ENCODE measurements around the gene EPB41L5.
"Not testable (repeated sequence)": the region's sequence is repeated elsewhere in the genome, so short reads cannot be mapped to it uniquely, and the experiment has no call there.

Gene EPB41L5
- 11.8 to 16.6 reads per million in 2 donors for total RNA-seq

DNA sequence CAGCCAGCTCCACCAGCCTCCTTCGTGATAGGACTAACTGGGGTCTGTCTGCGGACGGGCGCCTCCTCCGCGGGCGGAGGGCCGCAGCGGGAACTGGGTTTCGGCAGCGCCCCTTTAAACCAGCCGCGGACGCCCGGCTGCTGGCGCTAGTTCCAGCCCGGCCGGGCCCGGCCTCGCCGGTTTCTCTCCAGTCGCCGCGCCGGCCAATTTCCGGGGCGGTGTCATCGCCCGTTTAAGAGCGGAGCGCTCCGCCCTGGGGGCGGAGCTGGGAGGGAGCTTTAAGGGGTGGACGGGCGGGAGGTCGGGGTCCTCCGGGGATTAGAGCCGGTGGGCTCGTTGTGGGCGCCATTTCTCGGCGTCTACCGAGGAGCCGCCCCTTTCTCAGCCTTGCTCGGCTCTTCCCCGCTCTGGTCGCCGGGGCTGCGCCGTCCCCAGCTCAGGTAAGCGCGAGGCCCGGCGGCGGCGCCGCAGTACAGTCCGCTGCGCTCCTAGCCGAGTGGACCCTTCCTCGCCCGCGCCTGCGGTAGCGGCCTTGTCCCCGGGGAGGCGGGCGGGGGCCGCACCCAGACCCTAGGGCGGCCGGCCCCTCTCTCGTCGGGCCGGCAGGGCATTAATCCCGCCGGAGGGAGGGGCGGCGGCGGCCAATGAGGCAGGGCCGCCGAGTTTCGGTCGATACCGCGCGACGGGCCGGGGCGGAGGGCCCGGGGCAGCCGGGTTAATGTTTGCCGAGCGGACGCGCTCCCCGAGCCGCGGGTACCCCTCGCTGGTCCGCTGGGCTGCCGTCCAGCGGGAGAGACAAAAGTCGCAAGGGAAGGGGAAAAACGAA, at the start of gene EPB41L5:
EPB41L5 (plus strand) TSS at position 307 of the 826 bp plus-strand sequence. CDS start 6,008 bp downstream, outside the sequence.
- peak; percentile 67 for DNase-seq

DNA sequence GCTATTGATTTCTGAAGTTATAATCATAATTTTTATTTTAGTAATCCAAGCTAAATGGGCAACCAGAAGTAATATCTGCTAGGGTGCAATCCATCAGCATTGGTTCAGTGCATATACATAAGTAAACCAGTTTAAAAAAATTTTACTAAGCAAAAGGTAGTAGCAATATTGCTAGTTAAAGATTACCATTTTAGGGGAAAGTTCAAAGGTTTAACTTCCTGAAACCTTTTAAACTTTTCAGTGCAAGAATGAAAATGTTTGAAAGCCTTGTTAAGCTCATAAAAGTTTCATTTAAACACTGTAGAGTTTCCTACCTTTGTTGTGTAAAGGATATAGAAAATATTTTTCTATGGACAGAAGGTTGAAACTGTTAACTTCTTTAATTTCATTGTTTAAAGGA, 31.0 kb upstream of the EPB41L5 start:
- no peak for DNase-seq

DNA sequence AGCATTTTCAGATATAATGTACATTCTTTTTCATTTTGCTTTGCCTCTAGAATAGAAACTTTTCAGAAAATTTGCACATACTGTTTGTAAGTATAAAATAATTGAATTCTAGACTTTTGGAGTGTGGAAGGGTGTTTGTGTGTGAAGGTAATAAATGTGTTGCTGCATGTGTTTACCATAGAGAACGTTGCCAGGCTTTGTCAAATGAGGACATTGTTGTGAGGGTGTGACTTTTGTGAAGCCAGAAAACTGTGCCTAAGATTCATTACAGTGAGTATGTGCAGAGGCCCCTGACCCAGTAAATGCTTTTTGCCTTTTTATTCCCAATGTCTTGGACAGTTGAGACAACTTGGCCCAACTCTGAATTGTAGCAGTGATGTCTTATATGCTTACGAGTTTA, 30.4 kb upstream of the EPB41L5 start:
- no peak for DNase-seq

DNA sequence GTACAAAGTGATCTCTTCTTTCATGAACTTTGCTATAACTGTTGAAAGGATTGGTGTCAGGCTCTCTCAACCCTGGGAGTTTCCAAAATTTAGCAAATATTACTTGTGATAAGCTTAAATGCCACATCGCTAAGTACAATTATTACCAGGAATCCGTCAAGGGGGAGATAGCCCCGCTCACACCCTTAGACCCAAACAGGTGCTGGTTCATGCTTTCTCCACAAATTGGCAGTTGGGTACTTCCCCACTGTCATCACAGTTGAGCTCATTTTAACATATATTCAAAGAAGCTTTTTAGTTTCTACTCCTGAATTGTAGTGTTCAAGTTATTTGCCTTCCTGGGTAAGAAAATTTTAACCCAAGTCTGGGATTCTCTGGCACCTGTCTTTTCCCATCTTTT, 29.8 kb upstream of the EPB41L5 start:
- no peak for DNase-seq

DNA sequence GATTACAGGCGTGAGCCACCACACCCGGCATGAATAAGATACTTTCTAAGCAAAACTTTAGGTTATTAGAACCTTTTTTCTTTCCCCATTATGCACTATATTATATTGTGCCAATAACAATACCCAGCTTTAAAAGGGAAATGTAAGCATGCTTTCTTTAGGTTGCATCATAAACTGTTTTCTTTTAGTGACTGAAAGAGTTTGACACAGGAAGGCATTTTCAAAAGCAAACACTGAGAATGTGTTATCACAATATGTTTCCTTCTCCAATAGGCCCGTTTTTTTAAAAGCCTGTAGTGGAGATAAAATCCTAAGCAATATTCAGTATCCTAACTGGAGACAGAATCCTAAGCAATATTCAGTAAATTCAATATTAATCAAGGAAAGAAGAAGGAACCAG, 16.7 kb upstream of the EPB41L5 start:
- no peak for DNase-seq

DNA sequence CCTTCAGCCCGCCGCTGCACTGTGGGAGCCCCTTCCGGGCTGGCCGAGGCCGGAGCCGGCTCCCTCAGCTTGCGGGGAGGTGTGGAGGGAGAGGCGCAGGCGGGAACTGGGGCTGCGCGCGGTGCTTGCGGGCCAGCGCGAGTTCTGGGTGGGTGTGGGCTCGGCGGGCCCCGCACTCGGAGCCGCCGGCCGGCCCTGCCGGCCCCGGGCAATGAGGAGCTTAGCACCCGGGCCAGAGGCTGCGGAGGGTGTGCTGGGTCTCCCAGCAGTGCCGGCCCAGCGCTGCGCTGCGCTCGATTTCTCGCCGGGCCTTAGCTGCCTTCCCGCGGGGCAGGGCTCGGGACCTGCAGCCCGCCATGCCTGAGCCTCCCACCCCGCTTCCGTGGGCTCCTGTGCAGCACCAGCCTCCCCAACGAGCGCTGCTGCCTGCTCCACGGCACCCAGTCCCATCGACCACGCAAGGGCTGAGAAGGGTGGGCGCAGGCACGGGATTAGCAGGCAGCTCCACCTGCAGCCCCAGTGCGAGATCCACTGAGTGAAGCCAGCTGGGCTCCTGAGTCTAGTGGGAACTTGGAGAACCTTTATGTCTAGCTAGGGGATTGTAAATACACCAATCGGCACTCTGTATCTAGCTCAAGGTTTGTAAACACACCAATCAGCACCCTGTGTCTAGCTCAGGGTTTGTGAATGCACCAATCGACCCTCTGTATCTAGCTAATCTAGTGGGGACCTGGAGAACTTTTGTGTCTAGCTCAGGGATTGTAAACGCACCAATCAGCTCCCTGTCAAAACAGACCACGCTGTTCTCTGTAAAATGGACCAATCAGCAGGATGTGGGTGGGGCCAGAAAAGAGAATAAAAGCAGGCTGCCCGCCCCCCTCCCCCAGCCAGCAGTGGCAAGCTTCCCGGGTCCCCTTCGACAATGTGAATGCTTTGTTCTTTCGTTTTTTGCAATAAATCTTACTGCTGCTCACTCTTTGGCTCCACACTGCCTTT, 15.7 kb upstream of the EPB41L5 start:
- not testable (repeated sequence) for DNase-seq

DNA sequence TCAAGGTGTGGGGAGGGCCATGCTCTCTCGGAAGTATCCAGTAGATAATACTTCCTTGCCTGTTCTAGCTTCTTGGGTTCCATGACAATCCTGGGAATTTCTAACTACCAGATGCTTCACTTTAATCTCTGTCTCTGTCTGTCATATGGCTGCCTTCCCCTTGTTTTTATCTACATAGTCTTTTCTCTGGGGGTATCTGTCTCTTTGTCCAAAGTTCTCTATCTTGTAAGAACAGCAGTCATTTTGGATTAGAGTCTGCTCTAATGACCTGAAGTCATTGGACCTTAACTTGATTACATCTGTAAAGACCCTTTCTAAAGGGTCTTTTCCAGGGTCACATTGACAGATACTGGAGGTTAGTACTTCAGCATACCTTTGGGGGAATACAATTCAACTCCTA, 11.4 kb upstream of the EPB41L5 start:
- DNase-seq = no peak

DNA sequence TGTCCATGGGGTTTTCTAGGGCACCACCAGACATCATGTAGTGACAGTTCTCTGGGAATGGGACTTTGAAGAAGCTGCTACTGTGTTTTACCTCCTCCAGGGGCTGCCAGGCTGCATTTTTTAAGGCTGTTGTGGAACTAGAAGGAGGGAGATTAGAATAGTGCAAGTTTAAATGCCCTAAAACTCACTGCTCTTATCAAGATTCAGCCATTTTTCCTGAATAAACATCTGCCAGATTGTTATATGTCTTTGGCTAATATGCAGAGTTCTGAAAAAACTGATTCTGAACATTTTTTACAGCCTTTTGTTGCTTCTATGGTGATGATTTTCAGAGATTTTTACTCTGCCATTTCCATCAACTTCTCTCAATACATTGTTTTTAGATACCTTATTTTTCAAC, 8.6 kb upstream of the EPB41L5 start:
- no peak for DNase-seq

DNA sequence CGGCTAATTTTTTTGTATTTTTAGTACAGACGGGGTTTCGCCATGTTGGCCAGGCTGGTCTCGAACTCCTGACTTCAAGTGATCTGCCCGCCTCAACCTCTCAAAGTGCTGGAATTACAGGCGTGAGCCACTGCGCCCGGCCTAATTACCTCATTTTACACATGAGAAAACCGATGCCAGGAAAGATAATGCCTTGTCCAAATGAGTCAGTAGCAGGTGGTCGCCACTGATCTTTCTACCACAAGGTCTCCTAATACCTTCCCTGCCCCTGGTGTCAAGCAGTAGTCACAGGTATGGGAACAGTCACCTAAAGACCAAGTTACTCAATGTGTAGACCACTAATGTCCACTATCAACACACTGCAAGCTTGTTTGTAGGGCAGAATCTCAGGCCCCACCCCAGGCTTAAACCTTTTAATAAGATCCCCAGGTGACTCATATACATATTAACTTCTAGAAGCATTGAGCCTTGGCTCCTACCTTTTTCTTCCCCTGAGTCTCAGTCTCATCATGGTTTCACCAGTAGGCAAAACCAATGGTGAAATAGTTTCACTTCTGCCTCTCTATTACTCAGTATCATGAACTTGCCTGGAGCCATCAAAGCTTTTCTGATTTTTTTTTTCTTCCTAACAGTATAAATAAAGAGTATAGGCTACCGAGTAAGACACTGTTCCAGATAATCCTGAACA, 6.9 kb upstream of the EPB41L5 start:
- no peak for DNase-seq

DNA sequence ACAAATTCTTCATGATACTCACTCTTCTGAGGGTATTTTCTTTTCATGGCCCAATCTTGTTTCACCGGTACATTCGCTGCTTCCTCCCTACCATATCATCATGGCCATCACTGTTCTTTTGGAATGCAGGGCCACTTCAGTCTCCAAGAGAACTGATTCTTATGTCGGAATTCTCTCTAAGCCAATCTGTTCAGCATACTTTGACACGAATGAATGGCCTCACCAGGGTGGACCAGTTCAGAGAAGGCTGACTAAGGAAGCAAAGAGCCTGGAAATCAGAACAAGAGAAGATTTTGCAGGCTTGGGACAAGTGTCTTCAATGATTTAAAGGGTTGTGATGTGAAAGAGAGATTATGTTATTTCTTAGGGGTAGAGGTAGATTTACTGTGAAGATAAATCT, 5.0 kb upstream of the EPB41L5 start:
- DNase-seq = no peak

DNA sequence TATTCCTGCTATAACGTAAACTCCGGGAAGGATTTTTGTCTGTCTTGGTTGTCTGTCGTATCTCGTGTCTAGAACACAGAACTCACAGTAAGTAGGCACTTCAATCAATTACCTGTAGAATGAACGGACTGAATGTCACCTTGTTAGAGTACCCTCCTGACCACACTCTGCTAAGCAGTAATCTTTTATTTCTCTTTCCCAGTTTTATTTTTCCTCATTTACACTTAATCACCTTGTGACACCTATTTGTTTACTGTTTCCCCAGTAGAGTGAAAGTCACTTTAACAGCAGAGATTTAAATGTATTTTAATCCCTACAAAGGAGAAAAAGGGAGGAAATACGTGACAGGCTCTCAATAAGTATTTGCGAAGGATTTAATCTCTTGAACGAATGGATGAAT, 514 bp upstream of the EPB41L5 start:
- no peak for DNase-seq

DNA sequence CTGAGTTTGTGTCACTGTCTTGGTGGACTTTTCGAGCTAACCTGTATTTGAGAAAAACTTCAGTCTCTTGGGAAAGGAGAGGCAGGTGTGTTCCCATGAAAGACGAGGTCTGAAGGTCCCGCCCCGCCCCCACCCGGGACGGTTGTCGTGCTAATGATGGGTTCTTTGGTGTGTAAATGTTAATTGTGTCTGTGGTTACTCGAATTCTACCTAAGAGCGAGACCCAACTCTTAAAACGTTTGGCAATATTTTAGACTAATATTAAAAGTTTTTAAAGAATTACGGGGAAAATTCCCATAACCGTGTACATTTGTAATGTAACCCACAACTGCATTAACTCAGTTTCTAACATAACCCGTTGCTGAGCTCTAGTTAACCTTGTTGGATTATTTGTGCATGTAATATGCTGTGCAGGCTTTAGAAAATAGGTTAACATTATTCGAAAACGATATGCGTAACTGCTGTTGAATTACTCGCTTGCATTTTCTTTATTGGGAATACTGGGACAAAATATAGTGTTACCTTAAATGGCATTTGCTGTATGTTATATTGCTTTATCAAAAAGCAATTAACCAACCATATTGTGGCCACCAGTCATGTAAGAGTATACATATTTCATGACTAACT, 833 bp downstream of the EPB41L5 start:
- no peak for DNase-seq

DNA sequence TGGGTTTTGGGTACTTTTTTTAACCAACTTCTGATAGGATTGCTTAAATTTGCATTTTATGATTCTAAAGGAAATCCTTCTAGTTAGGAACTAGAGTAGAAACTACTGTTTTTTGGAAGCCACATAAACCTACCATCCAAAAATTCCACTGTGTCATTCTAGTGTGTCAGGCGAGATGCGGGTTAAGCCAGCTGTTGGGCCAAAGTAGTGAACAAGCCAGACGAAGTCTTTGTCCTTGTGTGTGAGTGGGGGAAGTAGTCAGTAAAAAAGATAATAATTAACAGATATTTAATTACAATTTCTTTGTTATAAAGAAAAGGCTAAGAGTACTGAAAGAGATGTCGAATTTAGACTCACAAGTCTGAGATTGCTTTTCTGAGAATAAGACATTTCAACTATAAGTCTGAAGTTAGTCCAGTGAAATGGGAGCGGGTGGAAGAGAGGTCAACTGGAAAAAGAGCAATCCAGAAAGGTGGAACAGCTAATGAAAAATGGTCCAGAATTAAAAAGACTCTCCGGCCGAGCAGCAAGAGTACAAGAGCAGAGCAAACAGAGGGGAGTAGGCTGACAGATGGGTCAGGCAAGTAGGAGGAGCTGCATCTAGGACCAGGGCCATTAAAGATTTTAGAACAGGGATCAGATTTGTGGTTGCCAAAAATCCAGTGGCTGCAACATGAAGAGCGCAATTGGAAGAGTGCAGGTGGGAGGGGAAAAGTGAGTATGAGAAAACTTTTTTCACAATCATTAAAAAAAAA, 1.5 kb downstream of the EPB41L5 start:
- DNase-seq = no peak

DNA sequence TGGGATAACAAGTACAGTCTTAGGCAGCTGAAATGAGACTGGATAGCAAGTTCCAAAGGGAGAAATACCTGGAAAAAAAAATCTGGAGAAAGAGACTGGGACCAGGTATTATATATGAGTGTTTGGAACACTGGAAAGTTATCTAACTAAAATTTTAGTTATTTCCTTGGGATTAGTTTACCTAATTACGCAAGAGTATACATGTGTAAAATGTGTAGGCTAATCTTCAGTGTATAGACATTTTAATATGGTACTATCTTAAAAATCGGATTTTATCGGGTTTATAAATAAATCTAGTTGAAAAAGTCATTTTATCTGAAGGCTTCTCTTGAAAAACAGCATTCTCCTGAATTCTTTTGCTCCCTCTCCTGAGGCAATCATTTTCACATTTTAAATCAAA, 3.9 kb downstream of the EPB41L5 start:
- no peak for DNase-seq

DNA sequence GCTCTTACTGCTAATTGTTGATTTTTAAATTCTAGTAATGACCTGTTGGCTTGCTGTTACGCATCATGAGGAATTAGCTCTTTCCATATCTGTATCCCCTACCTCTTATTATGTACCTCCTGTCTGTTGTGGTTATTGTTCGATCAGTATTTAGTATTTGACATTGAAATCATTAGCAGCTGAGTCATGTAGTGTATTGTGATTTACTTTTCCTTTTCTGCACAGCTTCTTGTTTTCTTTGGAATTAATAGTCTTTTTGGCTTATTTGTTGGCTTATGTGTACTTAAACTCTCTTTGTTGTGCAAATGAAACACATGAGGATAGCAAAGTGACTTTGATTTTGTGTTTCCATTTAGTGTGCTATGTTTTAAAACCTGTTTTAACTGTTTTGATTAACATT, 4.3 kb downstream of the EPB41L5 start:
- DNase-seq = no peak

DNA sequence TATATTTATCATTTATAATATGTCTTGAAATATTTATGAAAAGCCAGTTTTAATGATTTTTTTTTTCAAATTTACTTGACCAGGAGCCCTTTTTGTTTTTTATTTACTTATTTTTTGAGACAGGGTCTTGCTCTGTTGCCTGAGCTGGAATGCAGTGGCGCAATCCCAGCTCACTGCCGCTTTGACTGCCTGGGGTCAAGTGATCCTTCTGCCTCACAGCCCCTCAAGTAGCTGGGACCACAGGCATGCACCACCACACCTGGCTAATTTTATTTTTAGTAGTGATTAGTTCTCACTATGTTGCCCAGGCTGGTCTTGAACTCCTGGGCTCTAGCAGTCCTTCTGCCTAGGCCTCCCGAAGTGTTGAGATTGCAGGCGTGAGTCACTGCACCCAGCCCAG, 5.7 kb downstream of the EPB41L5 start:
- no peak for DNase-seq

DNA sequence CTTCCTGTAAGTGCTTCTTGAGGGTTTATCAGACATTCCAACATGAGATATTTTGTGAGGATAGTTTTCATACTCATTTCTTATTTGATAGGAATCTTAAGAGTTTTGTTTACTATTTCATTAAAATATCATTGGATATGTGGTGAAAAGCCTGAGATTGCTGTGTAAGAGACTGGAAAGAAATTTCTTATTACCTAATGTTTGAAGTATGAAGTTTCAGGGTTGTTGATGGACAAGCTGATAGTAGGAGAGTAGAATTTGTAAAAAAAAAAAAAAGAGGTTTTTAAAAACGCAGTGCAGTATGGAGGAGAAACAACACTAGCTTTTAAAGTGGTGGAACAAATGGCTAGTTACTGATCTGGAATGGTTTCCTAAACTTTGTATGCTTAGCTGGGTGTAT, 7.7 kb downstream of the EPB41L5 start:
- DNase-seq = no peak

DNA sequence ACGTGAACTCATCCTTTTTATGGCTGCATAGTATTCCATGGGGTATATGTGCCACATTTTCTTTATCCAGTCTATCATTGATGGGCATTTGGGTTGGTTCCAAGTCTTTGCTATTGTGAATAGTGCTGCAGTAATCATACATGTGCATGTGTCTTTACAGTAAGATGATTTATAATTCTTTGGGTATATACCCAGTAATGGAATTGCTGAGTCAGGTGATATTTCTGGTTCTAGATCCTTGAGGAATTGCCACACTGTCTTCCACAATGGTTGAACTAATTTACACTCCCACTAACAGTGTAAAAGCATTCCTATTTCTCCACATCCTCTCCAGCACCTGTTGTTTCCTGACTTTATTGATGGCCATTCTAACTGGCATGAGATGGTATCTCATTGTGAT, 9.6 kb downstream of the EPB41L5 start:
- not testable (repeated sequence) for DNase-seq

DNA sequence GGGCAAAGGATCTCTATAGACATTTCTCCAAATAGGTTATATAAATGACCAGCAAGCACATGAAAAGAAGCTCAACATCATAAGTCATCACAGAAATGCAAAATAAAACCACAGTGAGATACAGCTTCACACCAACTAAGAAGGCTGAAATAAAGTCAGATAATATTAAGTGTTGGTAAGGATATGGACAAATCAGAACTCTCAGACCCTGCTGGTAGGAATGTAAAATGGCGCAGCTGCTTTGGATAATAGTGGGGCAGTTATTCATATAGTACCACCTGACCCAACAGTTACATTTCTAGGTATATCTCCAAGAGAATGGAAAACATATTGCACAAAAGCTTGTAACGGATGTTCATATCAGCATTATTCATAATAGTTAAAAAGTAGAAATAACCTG, 14.0 kb downstream of the EPB41L5 start:
- DNase-seq = no peak

DNA sequence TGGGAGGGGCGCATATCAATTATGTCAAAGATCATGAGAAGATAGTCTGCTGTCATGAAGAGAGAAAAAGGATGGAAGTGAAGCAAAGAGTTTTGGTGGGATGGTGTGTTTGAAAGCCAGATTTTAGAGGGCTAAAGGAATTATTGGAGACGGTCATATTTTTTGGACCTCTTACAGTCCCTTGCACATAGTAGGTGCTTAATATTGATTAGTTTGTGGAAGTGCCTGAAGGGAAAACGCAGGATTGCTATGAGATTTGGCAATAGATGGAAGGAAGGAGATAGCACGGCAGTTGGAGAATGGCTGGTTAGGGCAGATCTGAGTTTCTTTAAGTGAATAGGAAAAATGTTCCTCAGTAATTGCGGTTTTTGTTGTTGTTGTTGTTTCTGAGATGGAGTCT, 15.9 kb downstream of the EPB41L5 start:
- DNase-seq = no peak

DNA sequence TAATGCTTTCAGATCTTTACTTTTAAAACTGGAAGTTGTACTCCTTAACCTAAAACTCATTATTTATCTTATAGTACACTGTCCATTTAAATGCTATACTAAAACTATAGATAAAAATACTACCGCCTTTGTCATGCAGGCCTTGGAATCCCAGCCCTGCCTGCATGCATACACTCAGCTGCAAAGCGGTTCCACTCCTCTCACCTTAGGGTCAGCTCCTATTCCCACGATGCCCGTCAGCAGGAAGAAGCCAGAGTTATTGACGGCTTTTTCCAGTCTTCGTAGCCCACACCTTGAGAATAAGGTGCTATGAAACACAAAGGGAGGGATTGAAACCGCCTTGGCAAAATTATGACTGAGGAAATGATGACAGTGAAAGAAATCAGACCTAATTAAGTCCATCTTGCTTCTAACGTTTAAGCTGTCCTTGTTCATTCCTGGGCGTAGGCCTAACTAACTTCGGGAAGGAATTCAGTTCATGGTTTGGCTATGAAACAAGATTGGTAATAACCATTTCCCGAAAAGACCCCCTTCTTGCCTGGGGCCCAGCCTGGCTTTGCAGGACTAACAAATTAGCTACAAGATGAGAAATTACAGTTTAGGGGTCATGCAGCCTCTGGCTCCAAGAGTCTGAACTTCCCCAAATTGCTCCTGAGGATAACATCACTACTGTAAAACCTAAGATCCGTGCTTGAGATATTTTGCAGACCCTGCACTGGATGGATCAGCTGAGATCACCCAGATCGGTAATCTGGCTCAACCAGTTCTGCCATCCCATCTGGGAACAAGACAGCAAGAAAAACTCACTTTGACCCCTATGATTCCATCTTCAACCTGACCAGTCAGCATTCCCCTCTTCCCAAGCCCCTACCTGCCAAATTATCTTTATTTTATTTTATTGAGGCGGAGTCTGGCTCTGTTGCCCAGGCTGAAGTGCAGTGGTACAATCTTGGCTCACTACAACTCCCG, 17.1 kb downstream of the EPB41L5 start:
- DNase-seq = no peak
